Measurements from ENCODE around the gene CFAP141.
A peak's percentile ranks its signal among the peaks of the same experiment; 100 is the strongest.

- no peak for TF ChIP-seq POLR2A (IDR thresholded peaks at IDR 0.05)
- TF ChIP-seq CTCF (IDR thresholded peaks at IDR 0.05) = peak in 1 of 6 experiments; percentile 13
- no peak for TF ChIP-seq EP300 (IDR thresholded peaks at IDR 0.05)
- no peak for TF ChIP-seq POLR2AphosphoS5 (IDR thresholded peaks at IDR 0.05)
Measured at GRCh38 chr1:154219541-154219940, 13.4 kb upstream of the CFAP141 start.

All from upper lobe of left lung (tissue), 4 donors.